Neuronal stem cell (in vitro differentiated cells): ENCODE measurements around the gene RALGDS.

Experiments used
- DNase-seq: peaks from one replicate; pipeline ENCODE4 v3.0.0-alpha.2; 2013; ENCODE audit warnings: low spot score
- H2AFZ ChIP-seq: one replicate; pipeline ENCODE4 v1.6.1; 2013; ENCODE audit warnings: mild to moderate bottlenecking, low read length, inconsistent platforms
- H2AK5ac ChIP-seq: 2 replicates; pipeline ENCODE4 v1.6.1; 2013; ENCODE audit warnings: low read depth, mild to moderate bottlenecking, inconsistent platforms, low read length, moderate library complexity, mixed read lengths
- H2BK120ac ChIP-seq: 2 replicates; pipeline ENCODE4 v1.6.1; 2013; ENCODE audit warnings: low read depth, mild to moderate bottlenecking, inconsistent platforms, low read length, moderate library complexity, mixed read lengths
- H2BK12ac ChIP-seq: one replicate; pipeline ENCODE4 v1.6.1; 2013; ENCODE audit warnings: low read length, inconsistent platforms
- H2BK15ac ChIP-seq: 2 replicates; pipeline ENCODE4 v1.6.1; 2013; ENCODE audit warnings: mild to moderate bottlenecking, low read length, inconsistent platforms, mixed read lengths
- H2BK5ac ChIP-seq: one replicate; pipeline ENCODE4 v1.6.1; 2013; ENCODE audit warnings: inconsistent platforms, mild to moderate bottlenecking, low read length, moderate library complexity
- H3K14ac ChIP-seq: one replicate; pipeline ENCODE4 v1.6.1; 2013; ENCODE audit warnings: low read length, inconsistent platforms
- H3K18ac ChIP-seq: 2 replicates; pipeline ENCODE4 v1.6.1; 2013; ENCODE audit warnings: low read length, inconsistent platforms
- H3K23ac ChIP-seq: 2 replicates; pipeline ENCODE4 v1.6.1; 2013; ENCODE audit warnings: low read depth, mild to moderate bottlenecking, mixed read lengths, low read length, inconsistent platforms; ENCODE audit not compliant: poor library complexity
- H3K27ac ChIP-seq: replicated peaks from 3 replicates; pipeline ENCODE4 v1.5.1; 2013; ENCODE audit warnings: low read length, inconsistent platforms
- H3K27me3 ChIP-seq, 3 experiments: 2 replicates each; pipeline ENCODE4 v1.6.1; 2013; ENCODE audit warnings: low read length in 3 of 3, mild to moderate bottlenecking in 2 of 3, inconsistent platforms in 1 of 3, low read depth in 1 of 3, mixed read lengths in 1 of 3, moderate library complexity in 1 of 3; ENCODE audit not compliant: control insufficient read depth in 3 of 3, insufficient read depth in 3 of 3
- H3K36me3 ChIP-seq, 2 donors: replicated peaks in 1 of 2; 2 replicates each; pipeline ENCODE4 v1.6.1; 2013; ENCODE audit warnings: low read length in 2 of 2; ENCODE audit not compliant: control insufficient read depth in 2 of 2, insufficient read depth in 2 of 2
- H3K4ac ChIP-seq: 2 replicates; pipeline ENCODE4 v1.6.1; 2013; ENCODE audit warnings: inconsistent platforms, mild to moderate bottlenecking, low read length, moderate library complexity
- H3K4me1 ChIP-seq, 2 donors: 1 replicate in 1 of 2; 2 replicates in 1 of 2; pipeline ENCODE4 v1.6.1; 2013; ENCODE audit warnings: low read length in 2 of 2, low read depth in 1 of 2; ENCODE audit not compliant: control insufficient read depth in 2 of 2, insufficient read depth in 1 of 2
- H3K4me2 ChIP-seq: one replicate; pipeline ENCODE4 v1.6.1; 2013; ENCODE audit warnings: mild to moderate bottlenecking, low read length, inconsistent platforms; ENCODE audit not compliant: insufficient read depth, poor library complexity, severe bottlenecking
- H3K4me3 ChIP-seq, 2 donors: 2 replicates each; pipeline ENCODE4 v1.5.1; 2013; ENCODE audit warnings: low read length in 2 of 2, mild to moderate bottlenecking in 2 of 2, inconsistent platforms in 1 of 2, moderate library complexity in 1 of 2
- H3K79me1 ChIP-seq: one replicate; pipeline ENCODE4 v1.6.1; 2013; ENCODE audit warnings: low read depth, mild to moderate bottlenecking, inconsistent platforms, low read length, moderate library complexity
- H3K9ac ChIP-seq: one replicate; pipeline ENCODE4 v1.6.1; 2013; ENCODE audit warnings: mild to moderate bottlenecking, low read depth, low read length, inconsistent platforms; ENCODE audit not compliant: poor library complexity
- H3K9me3 ChIP-seq, 2 donors: replicated peaks in 1 of 2; 2 replicates each; pipeline versions ENCODE3 to v1.6.1; 2013; ENCODE audit warnings: low read length in 2 of 2, mild to moderate bottlenecking in 2 of 2, inconsistent platforms in 1 of 2, low read depth in 1 of 2, mixed read lengths in 1 of 2, moderate library complexity in 1 of 2; ENCODE audit not compliant: control insufficient read depth in 2 of 2, insufficient read depth in 1 of 2
- H4K8ac ChIP-seq: one replicate; pipeline ENCODE4 v1.6.1; 2013; ENCODE audit warnings: low read depth, mild to moderate bottlenecking, inconsistent platforms, low read length, moderate library complexity
- H4K91ac ChIP-seq: one replicate; pipeline ENCODE4 v1.6.1; 2013; ENCODE audit warnings: low read length, low read depth, mild to moderate bottlenecking, inconsistent platforms; ENCODE audit not compliant: poor library complexity
- WGBS, 2 donors: extraction: QIAGEN DNeasy Blood & Tissue Kit; methylation state at CpG; one replicate each; pipeline ENCODE4 v1.1.7; 2013; ENCODE audit warnings: missing lambda C conversion rate in 2 of 2, mixed read lengths in 1 of 2; ENCODE audit not compliant: insufficient read length in 2 of 2, insufficient replicate concordance in 1 of 2; ENCODE audit errors: extremely low coverage in 2 of 2; 5-methylcytosine and 5-hydroxymethylcytosine counted together

RALGDS gene

DNA sequence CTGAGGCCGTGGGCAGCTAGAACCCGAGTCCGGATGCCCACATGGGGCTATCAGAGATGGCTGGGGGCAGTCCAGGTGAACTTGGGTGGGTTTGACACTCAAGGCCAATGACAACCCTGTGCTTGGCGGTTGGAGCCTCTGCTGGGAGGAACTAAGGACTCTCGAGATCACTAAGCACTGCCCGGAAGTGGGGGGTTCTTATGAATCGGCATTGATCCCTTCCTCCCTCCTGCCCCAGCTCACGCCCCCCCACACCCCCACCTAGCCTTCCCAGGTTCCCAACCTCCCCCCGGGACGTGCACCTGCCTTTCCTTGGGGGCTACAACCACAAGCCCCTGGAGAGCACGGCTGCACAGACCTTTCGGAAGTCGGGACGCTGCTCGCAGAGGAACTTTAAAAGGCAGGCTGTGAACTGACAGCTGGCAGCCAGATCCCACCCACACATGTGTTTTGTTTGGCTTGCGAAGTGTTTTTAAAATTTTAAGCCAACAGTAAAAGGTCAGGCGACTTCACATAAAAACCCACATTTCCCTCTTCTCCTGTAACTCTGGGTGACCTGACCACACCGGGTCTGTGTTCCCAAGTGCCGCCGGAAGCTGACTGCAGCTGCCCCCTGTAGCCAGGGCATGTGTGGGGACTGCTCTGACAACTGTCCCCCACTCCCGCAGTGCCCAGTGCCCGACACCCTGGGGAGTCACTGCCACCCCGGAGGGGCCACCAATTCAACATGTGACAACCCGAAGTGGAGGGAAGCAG, 5.1 kb upstream of the RALGDS start:
- Histone ChIP-seq H2BK5ac (no peak overlapping the region), H3K27me3 (no peaks in the 10 kb centered on the region), H3K9me3 (no peaks in the 10 kb centered on the region), H3K9ac (no peak overlapping the region), H3K4me2 (no peak overlapping the region), H4K91ac (no peak overlapping the region), H3K18ac (no peak overlapping the region), H2BK120ac (no peak overlapping the region), H3K27ac (no peak overlapping the region), H4K8ac (no peak overlapping the region), H2AK5ac (no peak overlapping the region), H3K4me1 (peaks cover 15 to 16% of the 10 kb centered on the region in 2 donors), H3K4me3 (no peak overlapping the region), H2AFZ (no peak overlapping the region), H3K4ac (no peak overlapping the region), H3K23ac (peak overlapping the region; percentile 73), H3K36me3 (peaks cover 2 to 5% of the 10 kb centered on the region in 2 donors), H3K79me1 (peaks cover 8% of the 10 kb centered on the region), H2BK15ac (no peak overlapping the region), H2BK12ac (no peak overlapping the region), H3K14ac (no peak overlapping the region)
- WGBS, 2 donors = no CpG with 5 or more reads among the region's 24 CpGs
- no peak for DNase-seq

DNA sequence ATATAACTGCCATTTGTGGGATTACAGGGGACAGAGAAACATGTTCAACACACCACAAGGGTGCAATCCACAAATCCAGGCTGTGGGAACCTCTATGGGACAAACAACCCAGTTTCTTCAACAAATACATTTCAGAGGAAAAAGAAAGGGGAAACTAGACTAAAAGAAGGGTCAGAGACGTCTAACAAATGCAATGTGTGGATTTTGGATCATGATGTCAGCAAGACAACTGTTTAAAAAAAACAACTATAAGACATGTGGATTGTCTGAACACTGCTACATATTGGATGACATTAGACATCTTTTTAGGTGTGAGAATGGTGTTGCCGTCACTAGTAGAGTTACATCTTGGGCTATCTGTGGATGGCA, 3.9 kb upstream of the RALGDS start:
- H3K36me3 ChIP-seq = peaks cover 0 to 5% of the 10 kb centered on the region in 2 donors
- peaks cover 18 to 21% of the 10 kb centered on the region in 2 donors for H3K4me1 ChIP-seq
- no peaks in the 10 kb centered on the region for H3K9me3 ChIP-seq
- H3K79me1 ChIP-seq = peaks cover 10% of the 10 kb centered on the region
- no peak overlapping the region for H3K9ac ChIP-seq
- no peak overlapping the region for H3K4me2 ChIP-seq
- H2AFZ ChIP-seq = no peak overlapping the region
- no peak overlapping the region for H3K4ac ChIP-seq
- WGBS, 2 donors = no CpG with 5 or more reads among the region's 2 CpGs
- H3K18ac ChIP-seq = no peak overlapping the region
- no peak overlapping the region for H3K23ac ChIP-seq
- H4K8ac ChIP-seq = no peak overlapping the region
- no peak overlapping the region for H2BK120ac ChIP-seq
- no peak overlapping the region for H2BK5ac ChIP-seq
- H2BK12ac ChIP-seq = no peak overlapping the region
- H4K91ac ChIP-seq = no peak overlapping the region
- peaks cover 0 to 2% (median 0%) of the 10 kb centered on the region in 3 experiments for H3K27me3 ChIP-seq
- no peak overlapping the region for H3K14ac ChIP-seq
- H2BK15ac ChIP-seq = no peak overlapping the region
- DNase-seq = no peak
- H3K27ac ChIP-seq = no peak overlapping the region
- no peak overlapping the region for H3K4me3 ChIP-seq
- no peak overlapping the region for H2AK5ac ChIP-seq

- no CpG with 5 or more reads among the region's 8 CpGs for WGBS, 2 donors
- H2BK120ac ChIP-seq = no peak overlapping the region
- peaks cover 24 to 27% of the 10 kb centered on the region in 2 donors for H3K4me1 ChIP-seq
- no peak overlapping the region for H3K9ac ChIP-seq
- H2AFZ ChIP-seq = no peak overlapping the region
- DNase-seq = no peak
- no peak overlapping the region for H3K18ac ChIP-seq
- no peak overlapping the region for H3K4ac ChIP-seq
- H4K8ac ChIP-seq = no peak overlapping the region
- peaks cover 13% of the 10 kb centered on the region for H3K79me1 ChIP-seq
- H2AK5ac ChIP-seq = no peak overlapping the region
- H3K4me2 ChIP-seq = no peak overlapping the region
- H3K14ac ChIP-seq = no peak overlapping the region
- no peak overlapping the region for H3K23ac ChIP-seq
- H3K9me3 ChIP-seq = no peaks in the 10 kb centered on the region
- no peak overlapping the region for H2BK5ac ChIP-seq
- H3K27ac ChIP-seq = no peak overlapping the region
- H2BK12ac ChIP-seq = no peak overlapping the region
- peaks cover 0 to 5% of the 10 kb centered on the region in 2 donors for H3K36me3 ChIP-seq
- H2BK15ac ChIP-seq = no peak overlapping the region
- H3K27me3 ChIP-seq = peaks cover 0 to 2% (median 0%) of the 10 kb centered on the region in 3 experiments
- no peak overlapping the region for H4K91ac ChIP-seq
- no peak overlapping the region for H3K4me3 ChIP-seq
Observed at GRCh38 chr9:133124123-133124906, 3.3 kb upstream of the RALGDS start.

GRCh38 chr9:133122935-133123611, 2.0 kb upstream of the RALGDS start:
- no peak overlapping the region for H3K14ac ChIP-seq
- H3K79me1 ChIP-seq = peaks cover 17% of the 10 kb centered on the region
- H2AK5ac ChIP-seq = peak overlapping the region; percentile 27
- no peak overlapping the region for H2BK15ac ChIP-seq
- no peak overlapping the region for H3K4ac ChIP-seq
- peaks cover 0 to 5% of the 10 kb centered on the region in 2 donors for H3K36me3 ChIP-seq
- H3K18ac ChIP-seq = no peak overlapping the region
- peak overlapping the region; percentile 65 for H2AFZ ChIP-seq
- peaks cover 30 to 39% of the 10 kb centered on the region in 2 donors for H3K4me1 ChIP-seq
- no peak overlapping the region for H3K4me2 ChIP-seq
- H3K9ac ChIP-seq = no peak overlapping the region
- no peak for DNase-seq
- no peak overlapping the region for H3K23ac ChIP-seq
- H3K27me3 ChIP-seq = peaks cover 0 to 2% (median 0%) of the 10 kb centered on the region in 3 experiments
- H2BK12ac ChIP-seq = no peak overlapping the region
- no peak overlapping the region for H2BK5ac ChIP-seq
- no CpG with 5 or more reads among the region's 19 CpGs for WGBS, 2 donors
- no peak overlapping the region for H2BK120ac ChIP-seq
- no peak overlapping the region for H4K8ac ChIP-seq
- H3K9me3 ChIP-seq = no peaks in the 10 kb centered on the region
- no peak overlapping the region for H4K91ac ChIP-seq
- H3K27ac ChIP-seq = peak overlapping the region; percentile 33
- H3K4me3 ChIP-seq = peak overlapping the region in 1 of 2 donors; percentile 11
